Measurements from ENCODE around the gene COL6A1. TPM values are rescaled to one million over a fixed set of nuclear protein-coding genes. Genes with fewer than 3 reads are reported as not detected.
A peak's percentile ranks its signal among the peaks of the same experiment; 100 is the strongest.

Gene COL6A1
- total and polyA plus RNA-seq, 2 of the 4 experiments (the other 2 are of a cell fraction) = 173 to 1,578 TPM

DNA sequence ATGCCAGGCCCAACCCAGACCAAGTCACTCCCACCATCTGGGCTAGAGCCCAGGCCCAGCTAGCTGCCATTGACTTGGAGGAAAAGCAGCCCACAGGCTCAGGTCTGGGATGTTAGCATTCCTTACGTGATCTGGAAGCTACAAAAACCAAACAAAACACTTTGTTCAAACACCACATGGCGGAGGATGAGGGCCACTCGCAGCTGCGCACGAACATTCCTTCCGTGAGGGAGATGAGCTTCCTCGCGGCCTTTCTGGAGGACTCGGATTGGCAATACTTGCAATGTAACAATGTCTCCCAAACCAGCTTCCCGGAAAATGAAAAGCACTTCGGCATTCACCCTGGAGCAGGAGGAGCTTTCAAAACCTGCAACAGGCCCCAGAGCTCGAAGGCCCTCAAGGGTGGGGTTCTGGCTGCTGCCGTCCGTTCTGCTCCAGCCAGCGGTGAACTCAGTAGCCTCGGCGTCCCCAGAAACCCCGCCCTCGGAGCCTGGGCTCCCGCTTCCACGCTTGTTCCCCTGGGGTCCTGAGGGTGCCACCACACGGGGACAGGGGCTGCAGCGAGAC, 40.5 kb downstream of the COL6A1 start:
- H2BK5ac ChIP-seq (ENCODE audit: low read depth, low read length, poor library complexity, severe bottlenecking) = no peak overlapping the region
- H2BK15ac ChIP-seq (ENCODE audit: low read depth, low read length) = no peak overlapping the region
- H3K14ac ChIP-seq (replicated peaks; ENCODE audit: low read depth, low read length) = no peak overlapping the region
- H4K91ac ChIP-seq (ENCODE audit: insufficient read depth, low read depth, low read length) = no peak overlapping the region
- H3K4me3 ChIP-seq (ENCODE audit: insufficient read depth, low read depth, low read length) = no peak overlapping the region
- ChIA-PET CTCF (no interaction called here), POLR2A (ENCODE audit: unreplicated experiment) (no interaction called here)
- peak overlapping the region; percentile 3 for H2AK9ac ChIP-seq (replicated peaks; ENCODE audit: low read depth, low read length, poor library complexity)
- H3K4ac ChIP-seq (ENCODE audit: low read depth, low read length) = peak overlapping the region; percentile 32; the same call in 1 of the 2 replicates
- no peak for DNase-seq
- ATAC-seq (ENCODE audit: low read depth) = no peak
- no peaks in the 10 kb centered on the region for H3K9me3 ChIP-seq (ENCODE audit: control insufficient read depth, insufficient read depth, low read length)
- no peak overlapping the region for H2BK20ac ChIP-seq (ENCODE audit: low read depth, low read length)
- intact Hi-C loops (cut with micrococcal nuclease) (no loop called here), dilution Hi-C loops (cut with HindIII; ENCODE audit: low sequenced_read_pairs, unreplicated experiment) (no loop called here), in situ Hi-C loops (cut with MboI; ENCODE audit: low sequenced_read_pairs) (no loop called here)
- H3K9ac ChIP-seq (ENCODE audit: low read depth, low read length) = no peak overlapping the region
- peak overlapping the region; percentile 55; the same call in 1 of the 2 replicates for H2BK120ac ChIP-seq (ENCODE audit: low read depth, low read length)
- H3K56ac ChIP-seq (ENCODE audit: extremely low read depth, insufficient read depth, low read length) = no peak overlapping the region
- peaks cover 4% of the 10 kb centered on the region for H3K4me1 ChIP-seq (ENCODE audit: control insufficient read depth, insufficient read depth, low read length)
- 91% methylated on average over 18 of the region's 23 CpGs; no CpG with 5 or more reads in 1 of the 2 experiments for WGBS, 2 experiments (ENCODE audit: extremely low coverage in 2 of 2, insufficient read length in 1 of 2)
- H4K8ac ChIP-seq (ENCODE audit: low read depth in 2 of 2, low read length in 2 of 2) = no peak overlapping the region
- H3K4me2 ChIP-seq (ENCODE audit: low read depth, low read length) = no peak overlapping the region
- BruUV-seq (replicated peaks) = no TSS peak
- no peaks in the 10 kb centered on the region for H4K20me1 ChIP-seq (ENCODE audit: insufficient read depth, low read length)
- H3K79me1 ChIP-seq (ENCODE audit: low read depth in 1 of 2, low read length in 2 of 2) = no peaks in the 10 kb centered on the region
- no peak overlapping the region for H3K27ac ChIP-seq (ENCODE audit: insufficient read depth, low read length)
- H3K27me3 ChIP-seq (ENCODE audit: control insufficient read depth, insufficient read depth, low read length) = peaks cover 3% of the 10 kb centered on the region
- H3K9me1 ChIP-seq (ENCODE audit: insufficient read depth, low read length) = 0 out of 2 replicates have a peak, but pooled peaks cover 8% of the 10 kb centered on the region
- no peak for TF ChIP-seq POLR2A (IDR thresholded peaks at IDR 0.05; ENCODE audit: low read depth, low read length)
- no peak for TF ChIP-seq SMC3 (IDR thresholded peaks at IDR 0.05; ENCODE audit: low read depth, low read length)
- no peak for TF ChIP-seq MAZ (IDR thresholded peaks at IDR 0.05; ENCODE audit: borderline replicate concordance, low read depth, low read length)
- TF ChIP-seq RAD21 (IDR thresholded peaks at IDR 0.05; ENCODE audit: low read length) = no peak
- no peak overlapping the region for H4K5ac ChIP-seq (ENCODE audit: low read depth, low read length)
- no peak overlapping the region; the same call in 1 of the 2 replicates for H3K18ac ChIP-seq (ENCODE audit: low read depth, low read length)
- peak overlapping the region; percentile 51; the same call in 1 of the 2 replicates for H2AK5ac ChIP-seq (ENCODE audit: low read depth, low read length)
- H3K36me3 ChIP-seq (ENCODE audit: control insufficient read depth, insufficient read depth, low read length) = no peaks in the 10 kb centered on the region
- H3K23ac ChIP-seq (ENCODE audit: low read depth, low read length) = no peak overlapping the region
- H2AFZ ChIP-seq (replicated peaks; ENCODE audit: low read length, poor library complexity) = no peak overlapping the region

All from IMR-90 (cell line).